ENCODE measurements around the gene KCTD14.

DNA sequence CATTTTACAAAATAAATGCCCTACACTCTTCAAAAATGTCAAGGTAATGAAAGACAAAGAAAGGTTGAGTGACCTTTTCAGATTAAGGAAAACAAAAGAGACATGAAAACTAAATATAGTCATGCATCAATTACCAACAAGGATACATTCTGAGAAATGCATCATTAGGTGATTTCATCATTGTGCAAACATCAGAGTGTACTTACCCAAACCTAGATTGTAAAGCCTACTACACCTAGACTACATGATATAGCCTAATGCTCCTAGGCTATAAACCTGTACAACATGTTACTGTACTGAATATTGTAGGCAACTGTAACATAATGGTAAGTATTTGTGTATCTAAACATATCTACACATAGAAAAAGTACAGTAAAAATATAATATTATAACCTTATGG lies 55.3 kb downstream of the KCTD14 start:
- TF ChIP-seq, protein P1, sequence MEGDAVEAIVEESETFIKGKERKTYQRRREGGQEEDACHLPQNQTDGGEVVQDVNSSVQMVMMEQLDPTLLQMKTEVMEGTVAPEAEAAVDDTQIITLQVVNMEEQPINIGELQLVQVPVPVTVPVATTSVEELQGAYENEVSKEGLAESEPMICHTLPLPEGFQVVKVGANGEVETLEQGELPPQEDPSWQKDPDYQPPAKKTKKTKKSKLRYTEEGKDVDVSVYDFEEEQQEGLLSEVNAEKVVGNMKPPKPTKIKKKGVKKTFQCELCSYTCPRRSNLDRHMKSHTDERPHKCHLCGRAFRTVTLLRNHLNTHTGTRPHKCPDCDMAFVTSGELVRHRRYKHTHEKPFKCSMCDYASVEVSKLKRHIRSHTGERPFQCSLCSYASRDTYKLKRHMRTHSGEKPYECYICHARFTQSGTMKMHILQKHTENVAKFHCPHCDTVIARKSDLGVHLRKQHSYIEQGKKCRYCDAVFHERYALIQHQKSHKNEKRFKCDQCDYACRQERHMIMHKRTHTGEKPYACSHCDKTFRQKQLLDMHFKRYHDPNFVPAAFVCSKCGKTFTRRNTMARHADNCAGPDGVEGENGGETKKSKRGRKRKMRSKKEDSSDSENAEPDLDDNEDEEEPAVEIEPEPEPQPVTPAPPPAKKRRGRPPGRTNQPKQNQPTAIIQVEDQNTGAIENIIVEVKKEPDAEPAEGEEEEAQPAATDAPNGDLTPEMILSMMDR (IDR thresholded peaks at IDR 0.05; ENCODE audit: poor library complexity), result no peak
- TF ChIP-seq EZH2 (IDR thresholded peaks at IDR 0.05; ENCODE audit: borderline replicate concordance), result no peak
